Body of pancreas (tissue), 4 donors: ENCODE data around the gene MFSD6L. TPM values are rescaled to one million over a fixed set of nuclear protein-coding genes. Genes with fewer than 3 reads are reported as not detected.

Source experiments
- ATAC-seq: fragments of 150-250 bp; one replicate; pipeline ENCODE4 v1.9.1; 2016
- DNase-seq, 4 donors: peaks; one replicate each; pipeline ENCODE4 v3.0.0-alpha.2; 2019
- H3K27ac ChIP-seq, 4 donors: fragments of 200-600 bp; sonication (generic); 1 replicate in 3 of 4; 2 replicates in 1 of 4; pipeline versions ENCODE4 v1.5.1 to v1.6.1; 2016 to 2019; ENCODE audit warnings: mild to moderate bottlenecking in 1 of 4, mixed read lengths in 1 of 4, moderate library complexity in 1 of 4
- H3K27me3 ChIP-seq, 2 donors: fragments of 200-600 bp; sonication (generic); one replicate each; pipeline ENCODE4 v1.6.0; 2016; ENCODE audit warnings: mild to moderate bottlenecking in 1 of 2
- H3K36me3 ChIP-seq, 2 donors: fragments of 200-600 bp; sonication (generic); replicated peaks in 1 of 2; 2 replicates each; pipeline ENCODE4 v1.5.1; 2016; ENCODE audit warnings: low read depth in 2 of 2; ENCODE audit not compliant: insufficient read depth in 1 of 2
- H3K4me1 ChIP-seq: fragments of 200-600 bp; sonication (generic); one replicate; pipeline ENCODE4 v1.6.0; 2016
- H3K4me3 ChIP-seq, 2 donors: fragments of 200-600 bp; sonication (generic); 1 replicate in 1 of 2; 2 replicates in 1 of 2; pipeline ENCODE4 v1.5.1; 2016 to 2019
- H3K9me3 ChIP-seq, 3 donors: fragments of 200-600 bp; sonication (generic); 1 replicate in 2 of 3; 2 replicates in 1 of 3; pipeline ENCODE4 v1.5.1; 2016
- CTCF ChIP-seq, 7 experiments: fragments of 450-650 bp in 4 of 7; fragments of 200-600 bp in 3 of 7; sonication (generic) in 3 of 7; IDR thresholded peaks; one replicate each; pipeline ENCODE4 v1.5.1; 2016 to 2019; ENCODE audit warnings: antibody characterized with exemption in 7 of 7
- POLR2A ChIP-seq, 3 donors: fragments of 450-650 bp; IDR thresholded peaks; one replicate each; pipeline ENCODE4 v1.6.1; 2016; ENCODE audit warnings: antibody characterized with exemption in 3 of 3, mild to moderate bottlenecking in 2 of 3
- WGBS, 2 donors: methylation state at CpG; one replicate each; pipeline ENCODE4 v1.1.5; 2017; 5-methylcytosine and 5-hydroxymethylcytosine counted together
- intact Hi-C: fragments of 100-400 bp; cut with DNase I; formaldehyde crosslinking; loops from one replicate; pipeline ENCODE4 v1.15.1; 2023
- total RNA-seq, 2 donors: library from RNA; depleted of rRNA; stranded (reverse); fragments of >200 nt; gene quantifications; one replicate each; pipeline ENCODE4 v1.1.0, GENCODE V29; 2016

The MFSD6L gene
- total RNA-seq, 2 donors from 2014 or later, result 3.9 to 8.6 TPM

- DNase-seq, result no peak
- Histone ChIP-seq H3K4me1 (no peaks in the 10 kb centered on the region), H3K9me3 (no peaks in the 10 kb centered on the region), H3K27me3 (no peaks in the 10 kb centered on the region), H3K4me3 (no peak overlapping the region), H3K27ac (no peak overlapping the region), H3K36me3 (no peaks in the 10 kb centered on the region)
- ATAC-seq, result no peak
- TF ChIP-seq POLR2A (IDR thresholded peaks at IDR 0.05) (no peak), CTCF (IDR thresholded peaks at IDR 0.05) (no peak)
- intact Hi-C loops, result no loop called here
- WGBS, 2 donors, result 82 to 84% methylated on average over 8 of the region's 8 CpGs
These were observed 37.2 kb downstream of the MFSD6L start for GRCh38 chr17:8762012-8762411.

DNA sequence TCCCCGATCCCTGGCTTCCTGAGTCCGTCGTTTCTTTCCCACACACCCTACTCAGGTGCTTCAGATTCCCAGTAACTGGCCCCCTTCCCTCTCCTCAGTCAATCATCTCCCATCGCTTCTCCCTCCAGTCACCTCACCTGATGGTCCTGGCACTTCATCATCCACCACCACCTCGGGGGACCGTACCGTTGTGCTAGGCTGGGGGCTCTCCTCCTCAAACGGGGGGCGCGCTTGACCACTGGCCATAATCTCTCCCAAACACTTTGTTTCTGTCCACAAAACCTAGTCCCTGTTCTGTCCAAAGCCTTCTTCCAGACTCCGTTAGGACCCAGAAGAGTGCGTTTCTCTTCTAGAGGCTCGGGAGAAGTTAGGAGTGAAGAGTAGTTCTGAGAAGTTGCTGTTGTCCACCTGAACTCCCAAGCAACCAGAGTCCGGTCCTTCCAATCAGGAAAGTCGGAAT lies 41.0 kb downstream of the MFSD6L start, which contains the start of gene SPDYE4:
SPDYE4 (minus strand) TSS at position 410 of the 460 bp plus-strand sequence; CDS start at position 246, 164 bp downstream.
- DNase-seq (no peak), ATAC-seq (no peak)
- no peak for TF ChIP-seq POLR2A (IDR thresholded peaks at IDR 0.05)
- no peak for TF ChIP-seq CTCF (IDR thresholded peaks at IDR 0.05)
- WGBS, 2 donors, result 77 to 87% methylated on average over 15 of the region's 15 CpGs
- intact Hi-C loops, result no loop called here
- H3K4me1 ChIP-seq, result no peaks in the 10 kb centered on the region
- no peak within 1 kb of the TSS for H3K27ac ChIP-seq
- H3K4me3 ChIP-seq, result no peak within 1 kb of the TSS
- H3K36me3 ChIP-seq, result no peaks in the 10 kb centered on the region
- H3K27me3 ChIP-seq, result no peaks in the 10 kb centered on the region
- H3K9me3 ChIP-seq, result no peaks in the 10 kb centered on the region

- ATAC-seq (no peak), DNase-seq (no peak)
- H3K9me3 ChIP-seq, result no peaks in the 10 kb centered on the region
- 71 to 78% methylated on average over 13 of the region's 13 CpGs for WGBS, 2 donors
- no peaks in the 10 kb centered on the region for H3K4me1 ChIP-seq
- H3K27ac ChIP-seq, result no peak overlapping the region
- intact Hi-C loops, result no loop called here
- H3K4me3 ChIP-seq, result no peak overlapping the region
- TF ChIP-seq POLR2A (IDR thresholded peaks at IDR 0.05) (no peak), CTCF (IDR thresholded peaks at IDR 0.05) (no peak)
- H3K27me3 ChIP-seq, result no peaks in the 10 kb centered on the region
- H3K36me3 ChIP-seq, result no peaks in the 10 kb centered on the region
These were observed 42.0 kb downstream of the MFSD6L start for GRCh38 chr17:8757189-8757588.

GRCh38 chr17:8755590-8756255 lies 43.4 kb downstream of the MFSD6L start:
- Histone ChIP-seq H3K4me3 (no peak overlapping the region), H3K27ac (no peak overlapping the region), H3K9me3 (no peaks in the 10 kb centered on the region), H3K27me3 (no peaks in the 10 kb centered on the region), H3K36me3 (no peaks in the 10 kb centered on the region), H3K4me1 (no peaks in the 10 kb centered on the region)
- no peak for TF ChIP-seq CTCF (IDR thresholded peaks at IDR 0.05)
- TF ChIP-seq POLR2A (IDR thresholded peaks at IDR 0.05), result no peak
- intact Hi-C loops, result no loop called here
- 71 to 74% methylated on average over 12 of the region's 12 CpGs for WGBS, 2 donors
- DNase-seq (no peak), ATAC-seq (no peak)

GRCh38 chr17:8754890-8755289 lies 44.3 kb downstream of the MFSD6L start:
- no peak for ATAC-seq
- H3K4me1 ChIP-seq, result no peaks in the 10 kb centered on the region
- WGBS, 2 donors, result 64 to 66% methylated on average over 8 of the region's 8 CpGs

More at GRCh38 chr17:8754890-8755289, 44.3 kb downstream of the MFSD6L start:
- H3K4me3 ChIP-seq, result no peak overlapping the region
- no peak overlapping the region for H3K27ac ChIP-seq
- no peaks in the 10 kb centered on the region for H3K9me3 ChIP-seq
- H3K27me3 ChIP-seq, result no peaks in the 10 kb centered on the region
- DNase-seq, result no peak
- intact Hi-C loops, result no loop called here
- no peaks in the 10 kb centered on the region for H3K36me3 ChIP-seq
- TF ChIP-seq POLR2A (IDR thresholded peaks at IDR 0.05), result no peak
- no peak for TF ChIP-seq CTCF (IDR thresholded peaks at IDR 0.05)
